NCI-H2227 (cell line): ENCODE results near the gene NAV3.

Experiments
- DNase-seq: peaks from one replicate; lab custom pipeline; 2025; ENCODE audit not compliant: unreplicated experiment; lab: John Stamatoyannopoulos, UW

NAV3 gene

GRCh38 chr12:77841521-77841920 lies 10.8 kb downstream of the NAV3 start:
- no peak for DNase-seq

GRCh38 chr12:77842430-77842829 lies 11.7 kb downstream of the NAV3 start:
- no peak for DNase-seq

GRCh38 chr12:77845831-77846230 lies 15.1 kb downstream of the NAV3 start:
- DNase-seq: no peak

GRCh38 chr12:77847060-77847541 lies 16.4 kb downstream of the NAV3 start:
- DNase-seq: no peak

- no peak for DNase-seq
These were observed 17.2 kb downstream of the NAV3 start for GRCh38 chr12:77847680-77848431.

- DNase-seq: no peak
These were observed 19.4 kb downstream of the NAV3 start for GRCh38 chr12:77850129-77850528.

- DNase-seq: no peak
These were observed 20.0 kb downstream of the NAV3 start for GRCh38 chr12:77850698-77851097.

GRCh38 chr12:77855548-77855947 lies 24.9 kb downstream of the NAV3 start:
- no peak for DNase-seq

- no peak for DNase-seq
These were observed 30.6 kb downstream of the NAV3 start for GRCh38 chr12:77861317-77861716.

GRCh38 chr12:77865178-77865577 lies 34.5 kb downstream of the NAV3 start:
- no peak for DNase-seq

GRCh38 chr12:77878901-77879300 lies 48.2 kb downstream of the NAV3 start:
- no peak for DNase-seq

GRCh38 chr12:77882709-77883108 lies 52.0 kb downstream of the NAV3 start:
- no peak for DNase-seq

- DNase-seq: no peak
These were observed 57.9 kb downstream of the NAV3 start for GRCh38 chr12:77888611-77889010.

GRCh38 chr12:77891518-77892147 lies 60.9 kb downstream of the NAV3 start:
- no peak for DNase-seq

- no peak for DNase-seq
These were observed 63.2 kb downstream of the NAV3 start for GRCh38 chr12:77893918-77894317.

- no peak for DNase-seq
These were observed 63.9 kb downstream of the NAV3 start for GRCh38 chr12:77894556-77894955.

- no peak for DNase-seq
These were observed 65.0 kb downstream of the NAV3 start for GRCh38 chr12:77895699-77896098.

GRCh38 chr12:77907936-77908335 lies 77.2 kb downstream of the NAV3 start:
- DNase-seq: no peak

GRCh38 chr12:77914081-77914488 lies 83.4 kb downstream of the NAV3 start:
- no peak for DNase-seq

GRCh38 chr12:77915071-77915600 lies 84.4 kb downstream of the NAV3 start:
- no peak for DNase-seq

GRCh38 chr12:77916276-77916675 lies 85.6 kb downstream of the NAV3 start:
- DNase-seq: no peak

GRCh38 chr12:77918046-77918445 lies 87.4 kb downstream of the NAV3 start:
- DNase-seq: no peak
